ENCODE results near the gene ZNF134.

DNA sequence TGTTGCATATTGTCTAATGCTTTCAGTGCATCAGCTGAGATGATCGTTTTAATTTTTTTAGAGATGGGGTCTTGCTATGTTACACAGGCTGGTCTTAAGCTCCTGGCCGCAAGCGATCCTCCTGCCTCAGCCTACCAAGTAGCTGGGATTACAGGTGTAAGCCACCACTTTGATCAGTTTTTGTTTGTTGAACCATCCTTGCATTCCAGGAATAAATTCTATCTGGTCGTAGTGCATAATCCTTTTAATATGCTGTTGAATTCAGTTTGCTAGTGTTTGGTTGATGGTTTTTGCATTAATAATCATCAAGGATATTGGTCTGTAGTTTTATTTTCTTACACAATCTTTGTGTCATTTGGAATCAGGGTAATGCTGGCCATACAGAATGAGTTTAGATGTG, 23.3 kb downstream of the ZNF134 start:
- no peak for TF ChIP-seq CTCF (IDR thresholded peaks at IDR 0.05)
- no peak for TF ChIP-seq EZH2phosphoT487 (IDR thresholded peaks at IDR 0.05)
- TF ChIP-seq EZH2 (IDR thresholded peaks at IDR 0.05) = no peak
